ENCODE measurements around the gene RND3.

RND3 gene

DNA sequence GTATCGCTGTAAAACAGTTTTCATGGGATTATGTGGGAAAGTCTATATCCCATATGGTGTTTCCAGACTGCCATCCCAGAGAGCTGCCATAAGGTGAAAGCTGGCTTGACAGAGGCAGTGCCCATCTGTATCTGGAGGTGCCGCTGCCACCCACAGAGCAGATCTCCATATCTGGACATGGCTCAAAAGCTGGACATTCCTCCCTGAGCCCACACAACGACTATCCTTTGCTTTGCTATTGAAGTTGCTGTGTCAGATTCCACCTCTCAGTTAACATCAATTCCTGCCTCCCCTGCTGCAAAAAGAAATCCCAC, 55.2 kb downstream of the RND3 start:
- DNase-seq, result no peak

DNA sequence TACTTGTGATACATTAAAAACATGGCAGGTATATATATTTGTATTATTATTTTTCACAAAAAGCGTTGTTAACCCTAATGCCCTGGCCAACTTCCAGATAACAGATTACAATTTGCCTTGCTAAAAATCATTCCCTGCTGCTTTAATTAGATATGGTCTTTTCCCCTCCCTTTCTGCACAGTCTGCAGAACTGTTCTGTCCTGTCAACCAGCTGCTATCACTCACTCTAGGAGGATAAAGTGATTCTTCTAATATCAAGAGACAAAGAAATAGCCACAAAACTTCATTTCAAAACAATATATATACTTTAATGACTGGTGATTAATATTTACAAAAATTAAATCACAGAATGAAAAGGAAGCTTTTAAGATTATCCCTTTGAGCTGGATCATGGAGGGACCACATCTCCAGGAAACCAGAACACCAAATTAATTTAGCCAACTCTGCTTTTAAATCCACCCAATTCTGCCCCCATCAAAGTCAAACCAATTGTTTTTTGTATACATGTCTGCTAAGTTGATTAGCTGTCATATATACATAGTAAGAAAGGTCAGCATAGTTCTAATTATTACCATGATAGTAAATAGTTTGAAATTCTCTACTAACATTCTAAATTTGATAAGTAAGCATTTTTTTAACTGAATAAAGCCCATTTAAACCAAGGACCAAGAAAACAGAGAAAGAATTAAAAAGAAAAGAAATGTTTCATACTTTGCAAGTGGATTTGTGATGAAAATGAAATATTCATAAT, 55.7 kb downstream of the RND3 start:
- no peak for DNase-seq

DNA sequence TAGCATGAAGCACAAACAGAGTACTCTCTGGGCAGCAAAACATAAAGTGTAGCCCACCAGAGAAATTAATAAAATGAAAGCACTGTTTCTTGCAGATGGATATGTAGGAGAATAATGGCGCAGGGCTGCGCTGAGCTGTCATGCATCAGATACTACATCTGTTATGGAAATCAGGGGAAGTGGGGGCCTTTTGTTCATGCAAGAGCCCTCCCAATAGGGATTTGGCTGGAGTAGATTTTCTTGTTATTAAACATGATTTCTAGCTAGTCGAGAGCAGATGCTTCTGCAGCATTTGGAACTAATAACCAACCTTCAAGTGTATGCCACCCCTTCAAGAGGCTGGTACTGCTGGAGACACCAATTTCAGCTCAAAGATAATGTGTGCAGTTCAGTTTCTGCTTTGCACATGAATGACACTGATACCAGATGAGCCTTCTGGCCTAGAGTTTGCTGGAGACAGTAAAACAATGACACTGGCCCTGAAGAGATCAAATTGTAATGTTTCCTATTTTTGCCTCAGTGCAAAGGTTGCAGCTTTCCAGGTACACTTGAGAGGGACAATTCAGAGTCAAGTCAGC, 58.0 kb downstream of the RND3 start:
- no peak for DNase-seq

DNA sequence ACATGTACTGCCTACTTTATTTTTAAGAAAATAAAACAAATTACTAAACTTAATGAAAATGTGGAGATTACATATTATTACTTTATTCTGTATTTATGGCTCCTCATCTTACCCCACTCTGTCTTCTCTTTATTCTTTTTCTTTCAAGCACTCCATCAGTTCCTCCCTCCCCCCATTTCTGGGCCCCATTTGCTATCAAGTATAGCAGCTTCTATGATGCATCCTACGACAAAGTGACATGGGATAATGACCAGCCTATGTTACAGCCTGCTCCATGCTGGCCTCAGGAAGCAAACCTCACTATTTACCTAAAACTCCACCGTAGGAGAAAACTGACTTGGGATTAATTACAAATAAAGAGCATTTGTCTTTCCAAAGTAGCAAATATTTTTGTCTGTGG, 58.8 kb downstream of the RND3 start:
- DNase-seq, result no peak

DNA sequence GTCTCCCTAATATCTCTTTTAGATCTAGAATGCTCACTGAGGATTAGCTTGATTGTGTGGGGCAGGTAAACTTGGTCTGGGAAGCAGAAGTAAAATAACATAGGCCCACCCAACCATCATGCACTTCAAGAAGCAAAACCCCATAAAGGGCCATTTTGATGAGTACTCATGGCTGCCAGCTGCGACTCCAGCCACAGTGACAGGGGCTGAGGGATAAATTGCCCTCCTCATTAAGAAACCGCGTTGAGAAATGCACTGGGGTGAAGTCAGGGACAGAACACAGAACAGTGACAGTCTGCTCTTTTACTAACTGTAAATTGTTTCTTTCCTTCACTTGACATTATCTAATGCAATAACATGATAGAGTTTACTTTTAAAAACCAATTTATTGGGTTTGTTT, 60.2 kb downstream of the RND3 start:
- no peak for DNase-seq

DNA sequence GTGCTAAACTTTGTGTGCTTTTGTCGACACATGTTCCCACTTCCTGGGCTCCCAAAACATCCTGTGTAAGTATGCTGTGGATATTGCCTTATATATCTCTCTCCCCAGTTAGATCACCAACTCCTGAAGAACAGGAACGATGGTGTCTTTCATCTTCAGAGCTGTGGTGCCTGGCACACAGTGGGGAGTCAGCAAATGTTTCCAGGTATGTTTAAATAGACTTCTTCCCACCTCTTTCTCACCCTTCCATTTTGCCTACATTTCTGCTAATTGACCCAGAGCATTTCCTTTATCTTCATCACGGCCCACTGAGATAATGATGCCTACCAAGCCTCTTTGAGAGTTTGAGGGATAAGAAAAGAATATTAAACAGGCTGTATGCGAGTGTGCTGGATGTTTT, 60.7 kb downstream of the RND3 start:
- no peak for DNase-seq

DNA sequence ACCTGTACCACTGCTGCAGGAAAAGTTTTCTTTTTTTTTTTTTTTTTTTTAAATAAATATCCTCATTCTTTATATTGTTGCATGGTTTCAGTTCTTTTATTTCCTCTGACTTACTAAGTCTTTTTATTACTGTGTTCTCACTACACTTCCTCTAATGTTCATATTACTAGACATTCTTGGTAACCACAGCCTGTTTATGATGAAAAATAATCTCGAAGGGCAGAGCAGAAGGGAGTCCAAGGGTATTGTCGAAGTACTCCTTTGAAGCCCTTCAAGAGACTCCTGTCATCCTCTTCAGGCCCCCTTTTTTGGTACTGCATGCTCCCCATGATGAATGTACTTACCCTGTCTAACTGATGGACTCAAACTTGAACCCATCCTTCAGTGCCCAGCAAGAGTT, 61.2 kb downstream of the RND3 start:
- no peak for DNase-seq

DNA sequence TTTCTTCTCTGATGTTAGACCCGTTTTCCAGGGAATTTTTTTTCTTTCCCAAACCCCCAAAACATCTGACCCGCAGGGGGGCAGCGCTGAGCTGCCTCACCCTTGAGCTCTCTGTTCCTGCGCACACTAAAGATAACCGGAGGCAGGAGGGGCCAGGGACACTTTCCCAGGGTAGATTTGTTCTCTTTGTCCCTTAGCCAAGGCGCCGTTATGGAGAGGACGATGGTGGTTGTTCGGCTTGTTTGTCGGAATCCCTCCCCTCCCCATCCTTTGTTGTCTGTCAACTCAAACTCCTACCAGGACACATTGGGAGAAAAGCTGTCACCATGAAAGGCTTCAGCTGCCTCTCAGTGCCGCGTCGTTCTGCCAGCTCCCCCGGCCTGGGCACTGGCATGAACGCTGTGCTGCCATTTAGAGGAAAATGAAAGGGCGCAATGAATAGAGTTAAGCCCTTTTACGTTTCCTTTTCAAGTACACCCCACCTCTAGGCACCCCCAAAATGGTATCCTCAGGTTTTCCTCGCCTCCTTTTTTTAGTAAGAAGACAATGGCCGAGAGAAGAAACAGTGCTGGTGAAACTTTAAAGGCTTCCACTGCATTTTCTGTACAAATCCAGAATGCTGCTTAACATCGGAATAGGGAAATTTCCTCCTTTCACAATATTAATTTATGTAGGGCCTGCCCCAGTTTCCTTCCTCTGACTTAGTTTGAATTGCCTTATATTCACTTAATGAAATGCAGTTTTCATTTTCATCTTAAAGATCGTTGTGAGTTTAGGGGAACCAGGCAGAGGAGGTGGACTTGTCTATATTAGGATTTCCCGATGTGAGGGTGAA, 62.1 kb downstream of the RND3 start:
- no peak for DNase-seq

DNA sequence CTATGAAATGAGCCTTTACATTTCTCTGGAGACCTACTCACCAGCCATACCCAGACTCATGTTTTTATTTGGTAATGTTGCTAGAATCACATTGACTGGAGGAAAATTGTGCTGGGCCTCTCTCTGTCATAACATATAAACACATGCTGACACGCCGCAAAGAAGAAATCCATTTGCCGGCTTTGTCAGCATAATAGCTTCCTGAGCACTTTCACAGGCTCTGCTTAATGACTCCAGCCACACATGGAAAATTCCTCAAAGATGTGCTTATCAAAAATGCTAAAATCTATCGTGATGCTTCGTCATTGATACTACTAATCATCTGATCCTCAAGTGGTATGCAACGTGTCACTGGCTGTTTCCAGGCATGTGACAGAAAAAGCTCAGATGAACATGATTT, 63.1 kb downstream of the RND3 start:
- no peak for DNase-seq

DNA sequence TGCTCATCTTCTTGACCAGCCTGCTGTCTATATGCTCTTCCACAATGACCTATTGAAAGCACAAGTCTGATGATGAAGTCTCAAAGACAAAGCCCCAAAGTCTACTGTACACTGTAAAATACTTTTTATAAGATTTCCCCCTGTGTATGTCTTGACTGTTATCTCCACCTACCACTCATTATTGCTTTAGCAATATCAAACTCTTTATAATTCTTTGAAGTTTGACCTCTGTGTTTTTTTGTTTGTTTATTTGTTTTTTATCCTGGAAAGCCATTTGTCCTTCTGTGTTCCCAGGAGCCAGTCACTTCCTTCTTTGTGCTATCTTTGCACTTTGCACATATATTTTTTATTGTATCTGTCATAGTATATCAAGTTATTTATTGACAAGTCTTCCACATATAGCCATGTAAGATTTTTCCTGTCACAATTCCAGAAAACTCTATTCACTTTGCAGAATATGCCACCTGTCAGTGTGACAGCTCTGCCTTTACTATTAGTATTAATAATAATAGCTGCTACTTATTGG, 66.3 kb downstream of the RND3 start:
- no peak for DNase-seq

DNA sequence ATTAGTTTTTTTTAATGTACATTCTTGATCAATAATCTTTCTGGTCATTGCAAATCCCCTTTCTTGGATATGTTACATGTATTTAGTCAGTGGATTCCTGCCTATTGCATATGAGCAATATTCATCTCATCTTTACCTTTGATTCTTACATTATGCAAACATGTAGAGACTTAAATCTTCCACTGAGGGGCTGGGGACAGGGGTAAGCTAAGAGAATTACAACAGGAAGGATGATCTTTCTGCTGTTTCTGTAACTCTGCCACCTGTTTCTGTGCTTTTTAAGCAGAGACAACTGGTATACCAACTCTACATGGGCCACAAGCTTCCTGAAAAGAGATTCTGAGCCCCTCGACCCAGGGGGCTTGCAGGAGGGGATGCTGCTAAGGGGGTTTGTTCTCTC, 68.6 kb downstream of the RND3 start:
- DNase-seq, result no peak
